Suppressor macrophage (primary cell): ENCODE results near the gene SERPINA4.
"Not testable (repeated sequence)": the region's sequence is repeated elsewhere in the genome, so short reads cannot be mapped to it uniquely, and the experiment has no call there.

ENCODE experiments used
- DNase-seq, 4 experiments: peaks; one replicate each; pipeline ENCODE4 v3.0.0-alpha.2; 2020 to 2022

The SERPINA4 gene

GRCh38 chr14:94593749-94594431 is 32.6 kb downstream of the SERPINA4 start:
- no peak for DNase-seq

GRCh38 chr14:94594441-94594840 is 33.2 kb downstream of the SERPINA4 start:
- DNase-seq = no peak

- DNase-seq = no peak
Observed at GRCh38 chr14:94595912-94596311, 34.7 kb downstream of the SERPINA4 start.

- no peak for DNase-seq
Observed at GRCh38 chr14:94596361-94596760, 35.1 kb downstream of the SERPINA4 start.

GRCh38 chr14:94597788-94598187 is 36.5 kb downstream of the SERPINA4 start:
- no peak for DNase-seq

GRCh38 chr14:94598506-94598815 is 37.2 kb downstream of the SERPINA4 start:
- DNase-seq = no peak

- DNase-seq = no peak
Observed at GRCh38 chr14:94598816-94599655, 37.8 kb downstream of the SERPINA4 start.

GRCh38 chr14:94599656-94600004 is 38.4 kb downstream of the SERPINA4 start:
- no peak for DNase-seq

- no peak for DNase-seq
Observed at GRCh38 chr14:94600148-94600545, 38.9 kb downstream of the SERPINA4 start.

GRCh38 chr14:94601884-94602391 is 40.7 kb downstream of the SERPINA4 start:
- DNase-seq = peak in 2 of 4 experiments; percentile 10 to 35

GRCh38 chr14:94602722-94603121 is 41.5 kb downstream of the SERPINA4 start:
- no peak for DNase-seq

GRCh38 chr14:94605361-94605760 is 44.1 kb downstream of the SERPINA4 start:
- DNase-seq = no peak

GRCh38 chr14:94608966-94609365 is 47.7 kb downstream of the SERPINA4 start:
- not testable (repeated sequence) for DNase-seq

GRCh38 chr14:94611179-94611578 is 49.9 kb downstream of the SERPINA4 start:
- DNase-seq = no peak

- no peak for DNase-seq
Observed at GRCh38 chr14:94612174-94612573, 50.9 kb downstream of the SERPINA4 start, which contains the start of gene SERPINA3. TSS of gene SERPINA3 (plus strand) at chr14:94612391. CDS start at chr14:94614442, 2,051 bp downstream.

- no peak for DNase-seq
Observed at GRCh38 chr14:94612580-94613554, 51.6 kb downstream of the SERPINA4 start.

GRCh38 chr14:94613720-94614644 is 52.7 kb downstream of the SERPINA4 start:
- DNase-seq = no peak

- DNase-seq = no peak
Observed at GRCh38 chr14:94614802-94615201, 53.6 kb downstream of the SERPINA4 start.

- no peak for DNase-seq
Observed at GRCh38 chr14:94615254-94615653, 54.0 kb downstream of the SERPINA4 start.

GRCh38 chr14:94615823-94616570 is 54.8 kb downstream of the SERPINA4 start:
- DNase-seq = no peak
